ENCODE results near the gene LCNL1.
A peak's percentile ranks its signal among the peaks of the same experiment; 100 is the strongest.

Gene LCNL1

GRCh38 chr9:136958473-136958872, 24.3 kb upstream of the LCNL1 start:
- FAIRE-seq: no peak
- no peak for DNase-seq (ENCODE audit: low spot score)

- no peak for DNase-seq (ENCODE audit: low spot score)
- no peak for FAIRE-seq
Observed at GRCh38 chr9:136958898-136959850, 23.6 kb upstream of the LCNL1 start.

DNA sequence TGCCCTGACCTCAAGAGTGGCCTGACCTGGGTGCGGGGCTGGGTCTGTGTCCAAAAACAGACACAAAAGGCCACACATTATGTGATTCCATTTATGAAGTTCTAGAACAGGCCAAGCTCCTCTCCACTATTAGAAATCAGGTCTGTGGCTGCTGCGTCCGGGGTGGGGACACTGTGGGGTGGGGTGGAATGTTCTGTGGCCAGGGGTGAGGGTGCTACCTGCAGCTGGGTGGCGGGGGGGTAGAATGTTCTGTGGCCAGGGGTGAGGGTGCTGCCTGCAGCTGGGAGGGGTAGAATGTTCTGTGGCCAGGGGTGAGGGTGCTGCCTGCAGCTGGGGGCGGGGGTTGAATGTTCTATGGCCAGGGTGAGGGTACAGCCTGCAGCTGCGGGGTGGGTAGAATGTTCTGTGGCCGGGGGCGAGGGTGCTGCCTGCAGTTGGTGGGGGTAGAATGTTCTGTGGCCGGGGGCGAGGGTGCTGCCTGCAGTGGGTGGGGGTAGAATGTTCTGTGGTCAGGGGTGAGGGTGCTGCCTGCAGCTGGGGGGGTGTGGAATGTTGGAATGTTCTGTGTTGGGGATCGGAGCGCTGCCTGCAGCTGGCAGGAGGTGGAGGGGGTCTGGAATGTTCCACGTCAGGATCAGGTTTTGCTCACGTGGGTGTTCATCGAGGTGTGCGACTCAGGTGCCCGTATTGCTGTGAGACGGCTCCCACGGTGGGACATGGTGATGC, 22.4 kb upstream of the LCNL1 start:
- FAIRE-seq (peak; percentile 62), DNase-seq (ENCODE audit: low spot score) (no peak)

DNA sequence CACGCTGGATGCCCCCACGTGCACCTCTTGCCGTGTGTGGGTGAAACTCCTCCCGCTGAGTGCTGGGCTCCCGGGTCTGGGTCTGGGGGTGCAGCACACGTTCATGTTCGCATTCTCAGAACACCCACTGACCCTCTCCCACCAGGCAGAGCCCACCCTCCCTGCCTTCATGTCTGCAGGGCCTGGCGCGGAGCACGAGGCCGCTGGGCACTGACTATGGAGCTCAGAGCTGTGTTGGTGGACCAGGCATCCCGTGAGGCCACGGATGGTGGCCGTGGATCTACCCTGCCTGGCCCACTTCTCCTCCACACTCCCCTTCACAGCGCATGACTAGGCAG, 21.9 kb upstream of the LCNL1 start:
- FAIRE-seq: no peak

DNA sequence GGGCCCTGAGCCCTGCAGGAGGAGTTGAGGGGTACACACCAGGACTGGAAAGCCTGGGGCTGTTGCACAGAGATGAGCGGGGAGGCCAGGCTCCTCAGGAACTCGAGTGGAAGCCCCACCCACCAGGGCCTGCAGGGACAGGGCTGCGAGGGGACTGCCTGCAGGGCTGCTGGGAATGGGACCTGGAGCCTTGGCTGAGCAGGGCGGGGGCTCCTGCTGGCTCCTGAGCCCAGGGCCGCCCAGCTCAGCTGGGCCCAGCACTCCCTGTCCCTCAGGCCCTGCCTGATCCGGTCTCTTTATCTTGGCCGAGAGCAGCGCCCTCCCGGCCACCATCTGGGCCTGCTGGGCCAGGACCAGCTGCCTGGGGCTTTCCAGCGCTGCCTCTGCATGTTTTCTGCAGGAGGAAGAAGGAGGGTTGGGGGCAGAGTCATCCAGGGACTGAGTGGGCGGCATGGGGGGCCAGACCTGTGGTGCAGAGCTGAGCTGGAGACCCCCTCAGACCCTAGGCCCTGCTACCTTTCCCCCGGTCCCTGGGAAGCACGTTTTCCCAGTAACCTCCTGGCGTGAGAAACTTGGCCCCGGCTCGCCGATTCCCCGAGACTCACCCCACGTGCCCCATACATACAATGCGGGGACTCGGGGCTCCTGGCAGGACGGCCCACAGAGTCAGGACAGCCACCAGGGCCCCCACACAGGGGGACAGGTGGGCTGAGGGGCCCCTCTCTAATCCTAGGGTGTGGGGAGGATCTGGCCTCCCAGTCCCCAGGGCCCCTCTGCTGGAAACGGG, 21.3 kb upstream of the LCNL1 start:
- no peak for FAIRE-seq
- DNase-seq (ENCODE audit: low spot score): no peak

More for the DNA sequence above, 21.9 kb upstream of the LCNL1 start:
- DNase-seq (ENCODE audit: low spot score): no peak

- no peak for DNase-seq (ENCODE audit: low spot score)
- no peak for FAIRE-seq
Observed at GRCh38 chr9:136962163-136962562, 20.6 kb upstream of the LCNL1 start.

DNA sequence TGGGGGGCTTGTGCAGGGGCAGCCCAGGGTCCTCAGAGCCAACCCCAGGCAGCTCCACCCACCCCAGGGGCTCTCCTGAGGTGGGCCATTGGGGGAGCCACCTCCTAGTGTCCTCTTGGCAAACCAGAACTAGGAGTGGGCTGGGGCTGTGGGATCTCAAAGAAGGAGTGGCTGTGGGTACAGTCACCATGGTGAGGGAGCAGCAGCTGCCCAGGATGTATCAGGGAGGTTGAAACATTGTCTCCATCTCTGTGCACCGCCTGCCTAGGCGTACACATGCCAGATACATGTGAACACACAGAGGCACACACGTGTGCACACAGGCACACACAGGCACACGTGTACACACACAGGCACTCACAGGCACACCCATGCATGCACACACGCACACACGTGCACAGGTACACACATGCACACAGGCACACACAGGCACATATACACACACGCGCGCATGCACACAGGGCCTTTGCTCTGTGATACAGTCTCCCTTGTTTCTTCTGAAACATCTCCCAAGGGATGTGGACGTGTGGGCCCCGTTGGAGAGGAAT, 20.0 kb upstream of the LCNL1 start:
- DNase-seq (ENCODE audit: low spot score) (no peak), FAIRE-seq (no peak)

DNA sequence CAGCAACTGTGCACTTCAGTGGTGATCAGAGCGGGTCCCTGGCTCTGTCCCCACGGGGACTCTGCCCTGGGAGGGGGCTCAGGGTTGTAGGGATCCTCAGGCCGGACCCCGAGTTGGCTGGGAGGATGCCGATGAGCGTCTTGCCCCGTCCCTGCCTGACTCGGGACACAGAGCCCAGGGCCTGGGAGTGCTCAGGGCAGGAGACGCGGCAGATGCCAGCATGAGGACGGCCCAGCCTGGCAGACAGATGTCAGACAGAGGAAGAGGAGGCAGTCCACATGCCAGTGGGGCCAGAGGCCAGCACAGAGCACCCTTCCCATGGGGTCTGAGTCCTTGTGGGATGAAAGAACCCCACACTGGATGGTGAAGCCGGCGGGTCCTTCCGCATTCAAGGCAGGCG, 19.5 kb upstream of the LCNL1 start:
- no peak for FAIRE-seq
- no peak for DNase-seq (ENCODE audit: low spot score)

GRCh38 chr9:136963751-136964150, 19.0 kb upstream of the LCNL1 start:
- no peak for FAIRE-seq
- DNase-seq (ENCODE audit: low spot score): no peak

GRCh38 chr9:136964171-136964689, 18.6 kb upstream of the LCNL1 start:
- no peak for DNase-seq (ENCODE audit: low spot score)

DNA sequence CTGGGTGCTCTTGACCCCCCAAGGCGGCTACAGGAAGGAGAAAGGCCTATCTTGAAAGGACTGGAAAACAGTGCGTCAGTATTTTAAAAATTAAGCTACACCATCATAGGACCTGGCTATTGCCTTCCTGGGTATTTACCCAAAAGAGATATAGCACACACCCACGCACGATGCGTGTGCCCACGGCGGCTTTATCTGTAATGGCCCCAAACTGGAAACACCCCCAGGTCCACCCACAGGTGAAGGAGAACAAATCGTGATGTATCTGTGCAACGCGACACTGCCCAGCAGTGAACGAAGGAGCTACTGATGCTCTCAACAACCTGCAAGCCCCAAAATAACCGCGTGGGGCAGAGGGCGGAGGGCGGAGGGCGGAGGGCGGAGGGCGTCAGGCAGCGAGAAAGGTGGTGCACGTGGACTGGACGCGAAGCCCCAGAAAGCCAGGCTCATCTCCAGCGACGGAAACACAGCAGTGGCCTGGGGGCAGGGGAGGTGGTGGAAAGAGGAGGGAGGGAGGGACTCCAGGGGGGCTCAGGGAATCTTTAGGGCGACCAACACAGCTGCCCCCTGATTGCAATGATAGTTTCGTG, 17.9 kb upstream of the LCNL1 start:
- no peak for DNase-seq (ENCODE audit: low spot score)
- no peak for FAIRE-seq

More at GRCh38 chr9:136964171-136964689, 18.6 kb upstream of the LCNL1 start:
- FAIRE-seq: no peak

GRCh38 chr9:136965771-136966484, 16.9 kb upstream of the LCNL1 start:
- no peak for FAIRE-seq

DNA sequence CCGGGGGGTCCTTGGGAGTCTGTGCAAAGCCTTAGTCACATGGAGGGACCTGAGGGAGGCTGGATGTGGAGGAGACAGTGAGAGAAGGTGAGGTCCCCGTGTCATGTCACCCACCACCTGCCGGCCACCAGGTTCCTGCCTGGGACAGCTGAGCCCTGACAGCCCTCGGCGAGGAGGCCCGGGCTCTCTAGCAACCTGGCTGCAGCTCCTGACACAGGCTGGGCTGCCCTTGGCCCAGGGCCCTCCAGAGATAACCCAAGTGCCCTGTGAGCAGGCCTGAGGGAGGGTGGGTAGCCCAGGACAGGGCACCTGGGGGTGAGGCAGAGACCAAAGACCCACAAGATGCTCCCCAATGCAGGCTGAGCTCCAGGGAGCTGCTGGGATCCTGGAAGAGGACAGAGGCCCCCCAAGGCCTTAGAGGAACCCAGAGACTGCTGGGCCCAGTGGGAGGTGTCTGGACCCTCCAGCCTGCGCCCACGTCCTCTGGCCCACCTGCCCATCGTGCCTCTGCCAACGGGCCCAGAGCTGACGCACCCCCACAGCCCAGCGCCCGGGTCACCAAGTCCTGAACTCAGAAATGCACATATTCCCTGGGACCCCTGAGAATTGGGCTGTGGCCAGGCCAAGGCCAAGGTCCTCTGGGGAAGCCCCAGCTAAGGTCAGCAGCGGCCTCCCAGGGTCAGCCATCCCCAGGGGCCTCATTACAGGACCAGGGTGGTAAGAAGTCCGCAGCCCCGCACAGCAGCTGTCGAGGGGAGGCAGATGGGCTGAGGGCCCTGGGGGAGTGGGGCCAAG, 14.3 kb upstream of the LCNL1 start:
- DNase-seq (ENCODE audit: low spot score) (no peak), FAIRE-seq (no peak)

More at GRCh38 chr9:136965771-136966484, 16.9 kb upstream of the LCNL1 start:
- no peak for DNase-seq (ENCODE audit: low spot score)

- DNase-seq (ENCODE audit: low spot score): no peak
- FAIRE-seq: no peak
Observed at GRCh38 chr9:136969150-136969549, 13.6 kb upstream of the LCNL1 start.

GRCh38 chr9:136969774-136970173, 13.0 kb upstream of the LCNL1 start:
- DNase-seq (ENCODE audit: low spot score) (no peak), FAIRE-seq (no peak)

GRCh38 chr9:136970361-136970760, 12.4 kb upstream of the LCNL1 start:
- no peak for FAIRE-seq
- no peak for DNase-seq (ENCODE audit: low spot score)

- no peak for FAIRE-seq
- DNase-seq (ENCODE audit: low spot score): no peak
Observed at GRCh38 chr9:136971746-136972145, 11.0 kb upstream of the LCNL1 start.

DNA sequence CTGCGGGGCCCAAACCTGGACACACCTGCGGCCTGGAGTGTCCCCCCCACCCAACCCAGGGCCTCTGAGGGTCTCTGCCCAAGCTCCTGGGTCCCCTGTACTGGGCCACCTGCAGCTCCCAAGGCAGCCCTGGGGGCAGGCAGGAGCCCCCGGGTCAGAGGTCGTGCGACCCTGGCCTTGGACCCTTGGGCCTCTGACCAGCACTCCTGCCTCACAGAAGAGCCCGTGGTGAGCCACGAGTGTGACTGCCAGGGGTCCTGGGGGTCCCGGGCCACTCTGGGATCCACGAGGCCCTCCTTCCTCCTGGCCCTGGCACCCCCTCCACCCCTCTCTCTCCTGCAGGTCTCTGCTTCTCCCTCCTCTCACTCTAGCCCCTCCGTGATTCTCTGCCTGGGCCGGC, 10.5 kb upstream of the LCNL1 start:
- FAIRE-seq: no peak

DNA sequence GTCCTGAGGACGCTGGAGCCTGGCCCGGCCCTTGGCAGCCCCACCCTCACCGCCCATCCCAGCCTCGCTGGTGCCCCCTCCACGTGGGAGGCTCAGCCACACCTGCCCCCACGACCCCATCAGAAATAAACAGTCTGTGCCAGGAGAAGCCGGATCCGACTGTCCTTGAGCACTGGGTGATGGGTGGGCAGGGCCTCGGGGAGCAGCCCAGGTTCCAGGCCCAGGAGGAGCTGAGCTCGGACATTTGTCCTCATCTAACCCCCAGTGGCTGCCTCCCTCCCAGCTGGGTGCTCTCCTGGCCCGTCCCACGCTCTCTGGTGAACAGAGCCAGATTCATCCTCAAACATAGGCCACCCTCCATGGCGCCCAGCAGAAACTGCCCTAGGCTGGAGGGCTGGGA, 10.1 kb upstream of the LCNL1 start:
- no peak for FAIRE-seq

More for the DNA sequence above, 10.5 kb upstream of the LCNL1 start:
- no peak for DNase-seq (ENCODE audit: low spot score)

More for the DNA sequence above, 10.1 kb upstream of the LCNL1 start:
- no peak for DNase-seq (ENCODE audit: low spot score)
